Nephron progenitor cell (in vitro differentiated cells): Measurements from ENCODE around the gene ADORA2B.
"Not testable (repeated sequence)": the region's sequence is repeated elsewhere in the genome, so short reads cannot be mapped to it uniquely, and the experiment has no call there.

ENCODE experiments used
- DNase-seq: peaks from one replicate; pipeline ENCODE4 v3.0.0; 2021
- H3K27ac Mint-ChIP-seq: 2 replicates; pipeline ENCODE4 v1.8.0; 2021; ENCODE audit warnings: mild to moderate bottlenecking, moderate library complexity, mixed read lengths
- H3K27me3 Mint-ChIP-seq: 2 replicates; pipeline ENCODE4 v1.8.0; 2021; ENCODE audit warnings: mild to moderate bottlenecking, low read depth, mixed read lengths; ENCODE audit not compliant: poor library complexity
- H3K36me3 Mint-ChIP-seq: 2 replicates; pipeline ENCODE4 v1.8.0; 2021; ENCODE audit warnings: low read depth, mixed read lengths
- H3K4me1 Mint-ChIP-seq: 2 replicates; pipeline ENCODE4 v1.8.0; 2021; ENCODE audit warnings: mixed read lengths
- H3K4me3 Mint-ChIP-seq: 2 replicates; pipeline ENCODE4 v1.8.0; 2021; ENCODE audit warnings: mild to moderate bottlenecking, moderate library complexity, mixed read lengths
- H3K9me3 Mint-ChIP-seq: 2 replicates; pipeline ENCODE4 v1.8.0; 2021; ENCODE audit warnings: mild to moderate bottlenecking, moderate library complexity, mixed read lengths
- CTCF ChIP-seq: fragments of 200-600 bp; sonication (generic); IDR thresholded peaks from 2 replicates; pipeline ENCODE4 v1.5.0; 2021; ENCODE audit warnings: antibody characterized with exemption

The ADORA2B gene

DNA sequence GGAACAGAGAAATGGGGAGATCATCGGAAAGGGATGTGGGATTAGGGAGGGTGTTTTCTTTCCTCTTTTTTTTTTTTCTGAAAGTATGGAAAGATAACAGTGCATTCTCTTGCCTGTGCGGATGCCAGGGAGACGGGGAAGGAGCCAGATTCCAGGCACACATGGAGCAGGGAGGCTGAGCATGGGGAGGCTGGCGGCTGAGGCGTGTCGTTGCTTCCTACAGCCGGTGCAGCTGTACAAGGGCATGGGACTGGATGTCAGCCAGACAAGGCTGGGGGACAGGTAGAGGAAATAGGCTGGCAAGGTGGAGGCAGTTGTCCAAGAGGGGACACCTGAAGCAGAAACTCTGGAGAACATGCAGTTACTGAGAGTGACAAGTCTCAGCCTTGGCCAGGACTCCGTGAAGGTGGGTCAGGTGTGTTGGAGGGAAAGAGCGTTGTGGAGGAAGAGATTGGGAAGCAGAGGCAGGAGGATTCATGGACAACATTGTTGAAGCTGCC lies 16.6 kb upstream of the ADORA2B start:
- no peaks in the 10 kb centered on the region for H3K36me3 Mint-ChIP-seq
- no peaks in the 10 kb centered on the region for H3K9me3 Mint-ChIP-seq
- peaks cover 27% of the 10 kb centered on the region for H3K27me3 Mint-ChIP-seq
- no peak overlapping the region for H3K4me3 Mint-ChIP-seq
- no peak for TF ChIP-seq CTCF
- DNase-seq: no peak
- H3K27ac Mint-ChIP-seq: no peak overlapping the region
- H3K4me1 Mint-ChIP-seq: peaks cover 9% of the 10 kb centered on the region

DNA sequence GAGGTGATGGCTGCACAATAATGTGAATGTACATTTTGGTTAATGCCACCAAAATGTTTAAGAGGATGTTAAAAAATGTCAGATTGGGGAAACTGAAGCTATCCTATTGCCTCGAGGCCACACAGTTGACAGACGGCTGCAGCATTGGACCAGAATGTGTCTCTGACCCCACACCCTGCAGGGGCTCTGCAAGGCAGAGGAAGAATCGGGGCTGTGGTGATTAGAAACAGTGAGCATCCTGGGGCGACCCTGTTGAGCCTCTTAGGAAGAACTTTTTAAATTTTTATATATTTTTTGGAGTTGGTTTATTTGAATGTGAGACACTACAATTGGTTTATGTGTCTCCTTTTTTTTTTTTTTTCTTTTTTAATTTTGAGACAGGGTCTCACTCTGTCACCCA lies 15.0 kb upstream of the ADORA2B start:
- Mint-ChIP-seq H3K4me1 (peaks cover 9% of the 10 kb centered on the region), H3K36me3 (no peaks in the 10 kb centered on the region), H3K9me3 (no peaks in the 10 kb centered on the region), H3K27me3 (peaks cover 27% of the 10 kb centered on the region), H3K27ac (no peak overlapping the region), H3K4me3 (no peak overlapping the region)
- no peak for DNase-seq
- no peak for TF ChIP-seq CTCF

DNA sequence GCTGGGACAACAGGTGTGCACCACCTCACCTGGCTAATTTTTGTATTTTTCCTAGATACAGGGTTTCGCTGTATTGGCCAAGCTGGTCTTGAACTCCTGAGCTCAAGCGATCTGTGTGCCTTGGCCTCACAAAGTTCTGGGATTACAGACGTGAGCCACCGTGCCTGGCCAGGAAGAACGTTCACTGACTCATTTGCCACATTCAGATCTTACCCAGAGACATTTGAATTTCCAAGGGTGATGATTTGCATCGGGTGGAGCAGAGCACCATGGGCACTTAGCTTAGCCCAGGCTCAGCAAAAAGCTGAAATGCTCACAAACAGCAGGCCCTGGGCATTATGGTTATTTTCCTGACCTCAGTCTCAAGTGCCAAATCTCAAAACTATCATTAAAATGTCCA lies 14.5 kb upstream of the ADORA2B start:
- DNase-seq: no peak
- peaks cover 9% of the 10 kb centered on the region for H3K4me1 Mint-ChIP-seq
- H3K27ac Mint-ChIP-seq: no peak overlapping the region
- no peaks in the 10 kb centered on the region for H3K9me3 Mint-ChIP-seq
- H3K27me3 Mint-ChIP-seq: peaks cover 27% of the 10 kb centered on the region
- no peaks in the 10 kb centered on the region for H3K36me3 Mint-ChIP-seq
- no peak for TF ChIP-seq CTCF
- H3K4me3 Mint-ChIP-seq: no peak overlapping the region

GRCh38 chr17:15931394-15931793 lies 13.5 kb upstream of the ADORA2B start:
- no peaks in the 10 kb centered on the region for H3K9me3 Mint-ChIP-seq
- no peak overlapping the region for H3K4me3 Mint-ChIP-seq

GRCh38 chr17:15934866-15935265 lies 10.1 kb upstream of the ADORA2B start:
- Mint-ChIP-seq H3K27ac (no peak overlapping the region), H3K4me1 (peaks cover 9% of the 10 kb centered on the region), H3K4me3 (no peak overlapping the region), H3K36me3 (no peaks in the 10 kb centered on the region), H3K9me3 (no peaks in the 10 kb centered on the region), H3K27me3 (peaks cover 8% of the 10 kb centered on the region)
- TF ChIP-seq CTCF: no peak
- no peak for DNase-seq

More at GRCh38 chr17:15931394-15931793, 13.5 kb upstream of the ADORA2B start:
- Mint-ChIP-seq H3K36me3 (no peaks in the 10 kb centered on the region), H3K4me1 (peaks cover 9% of the 10 kb centered on the region), H3K27ac (no peak overlapping the region), H3K27me3 (peaks cover 27% of the 10 kb centered on the region)
- DNase-seq: no peak
- no peak for TF ChIP-seq CTCF

GRCh38 chr17:15935891-15936290 lies 9.0 kb upstream of the ADORA2B start:
- no peak overlapping the region for H3K27ac Mint-ChIP-seq
- peaks cover 7% of the 10 kb centered on the region for H3K4me1 Mint-ChIP-seq
- H3K9me3 Mint-ChIP-seq: no peaks in the 10 kb centered on the region
- no peak for TF ChIP-seq CTCF
- peaks cover 13% of the 10 kb centered on the region for H3K27me3 Mint-ChIP-seq
- no peak overlapping the region for H3K4me3 Mint-ChIP-seq
- DNase-seq: no peak
- no peaks in the 10 kb centered on the region for H3K36me3 Mint-ChIP-seq

DNA sequence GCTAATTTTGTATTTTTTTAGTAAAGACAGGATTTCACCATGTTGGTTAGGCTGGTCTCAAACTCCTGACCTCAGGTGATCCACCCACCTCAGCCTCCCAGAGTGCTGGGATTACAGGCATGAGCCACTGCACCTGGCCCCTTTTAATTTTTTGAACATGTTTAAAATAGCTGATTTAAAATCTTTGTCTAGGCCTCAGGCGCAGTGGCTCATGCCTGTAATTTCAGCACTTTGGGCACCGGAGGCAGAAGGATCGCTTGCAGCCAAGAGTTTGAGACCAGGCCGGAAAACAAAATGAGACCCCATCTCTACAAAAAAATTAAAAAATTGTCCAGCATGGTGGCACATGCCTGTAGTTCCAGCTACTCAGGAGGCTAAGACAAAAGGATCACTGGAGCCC lies 8.4 kb upstream of the ADORA2B start:
- H3K9me3 Mint-ChIP-seq, H3K36me3 Mint-ChIP-seq: not testable (repeated sequence)
- H3K27me3 Mint-ChIP-seq: peaks cover 11% of the 10 kb centered on the region

More for the DNA sequence above, 8.4 kb upstream of the ADORA2B start:
- not testable (repeated sequence) for H3K27ac Mint-ChIP-seq, DNase-seq, H3K4me3 Mint-ChIP-seq, H3K4me1 Mint-ChIP-seq
